Kasumi-1 (cell line): ENCODE measurements around the gene PPP4R4.
"Not testable (repeated sequence)": the region's sequence is repeated elsewhere in the genome, so short reads cannot be mapped to it uniquely, and the experiment has no call there.

Experiments used
- DNase-seq, 2 experiments: peaks; one replicate each; lab custom pipeline; 2025; lab: John Stamatoyannopoulos, UW

Gene PPP4R4

DNA sequence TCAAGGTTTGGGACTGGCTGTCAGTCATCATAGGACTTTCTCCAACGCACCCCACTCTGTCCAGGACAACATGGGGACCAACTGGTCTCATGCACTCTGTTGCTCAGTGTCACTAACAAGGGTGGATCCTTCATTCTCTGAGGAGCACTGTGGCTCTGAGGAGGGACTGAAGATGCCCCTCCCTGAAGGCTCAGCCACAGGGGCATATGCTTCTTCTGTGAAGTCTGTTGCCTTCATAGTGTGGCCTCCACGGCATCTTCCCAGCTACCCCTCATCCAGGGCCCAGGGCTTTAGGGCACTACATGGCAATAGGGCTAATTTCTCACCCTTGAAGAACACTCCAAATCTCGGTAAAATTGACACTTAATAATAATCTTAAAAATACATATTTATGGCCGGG lies 30.4 kb upstream of the PPP4R4 start:
- no peak for DNase-seq

DNA sequence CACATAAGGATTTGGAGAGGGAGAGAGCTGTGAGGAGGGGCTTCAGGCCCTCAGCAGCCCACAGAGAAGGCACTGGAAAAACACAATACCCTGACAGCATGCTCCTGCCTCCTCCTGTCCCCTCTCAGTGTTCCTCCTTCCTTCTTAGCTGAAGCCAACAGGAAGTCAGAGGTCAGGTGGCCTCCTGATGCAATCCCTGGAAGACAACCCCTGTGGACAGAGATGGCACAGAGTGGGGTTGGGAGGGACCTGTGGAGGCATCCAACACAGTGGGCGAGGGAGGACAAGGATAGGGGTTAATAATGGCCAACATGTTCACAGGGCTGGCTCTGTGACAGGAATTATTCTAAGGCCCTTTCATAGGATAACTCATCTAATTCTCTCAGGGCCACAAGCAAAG lies 29.4 kb upstream of the PPP4R4 start:
- peak; percentile 17 to 32 for DNase-seq

DNA sequence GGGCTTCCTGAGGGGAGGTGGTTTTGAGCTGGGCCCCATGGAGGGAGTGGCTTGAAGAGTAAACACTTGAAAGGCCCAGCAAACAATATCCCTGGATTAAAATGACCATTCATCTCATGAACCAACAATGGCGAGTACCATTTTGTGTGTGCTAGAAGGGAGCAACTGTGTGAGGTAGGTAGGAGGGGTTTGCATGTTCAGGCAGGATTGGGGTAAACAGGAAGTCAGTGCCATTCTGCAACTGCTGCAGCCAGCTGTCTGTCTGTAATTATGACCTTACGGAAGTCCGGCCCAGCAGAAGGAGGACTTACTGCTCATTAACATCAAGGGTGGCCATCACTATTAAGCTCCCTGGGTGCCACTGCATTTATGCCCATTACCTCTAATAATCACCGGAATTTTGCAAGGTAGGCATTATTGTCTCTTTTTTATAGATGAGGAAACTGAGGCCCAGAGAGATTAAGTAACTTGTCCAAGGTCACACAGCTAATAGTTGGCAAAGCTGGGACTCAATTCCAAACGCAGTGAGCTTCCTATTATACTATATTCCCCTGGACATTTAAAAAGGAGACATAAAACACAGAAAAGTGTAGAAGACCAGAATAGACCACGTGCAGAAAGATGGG lies 28.1 kb upstream of the PPP4R4 start:
- DNase-seq = no peak

DNA sequence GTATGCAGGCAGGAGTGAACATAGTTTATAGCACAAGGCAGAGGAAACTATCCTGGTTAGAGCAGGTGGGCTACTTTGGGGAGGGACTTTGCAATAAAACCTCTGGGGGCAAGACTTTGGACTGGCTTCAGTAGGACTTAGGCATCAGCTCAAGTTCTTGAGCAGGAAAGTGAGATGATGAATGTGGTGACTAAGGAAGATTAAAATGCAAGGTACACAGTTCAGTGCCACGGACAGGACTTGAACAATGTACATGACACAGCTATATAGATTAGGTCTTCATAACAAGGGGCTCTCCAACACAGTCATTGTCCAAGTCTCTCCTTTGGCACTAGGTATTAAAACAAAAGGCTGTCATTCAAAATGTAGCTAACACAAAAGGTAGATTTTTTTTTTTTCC lies 21.4 kb upstream of the PPP4R4 start:
- no peak for DNase-seq

DNA sequence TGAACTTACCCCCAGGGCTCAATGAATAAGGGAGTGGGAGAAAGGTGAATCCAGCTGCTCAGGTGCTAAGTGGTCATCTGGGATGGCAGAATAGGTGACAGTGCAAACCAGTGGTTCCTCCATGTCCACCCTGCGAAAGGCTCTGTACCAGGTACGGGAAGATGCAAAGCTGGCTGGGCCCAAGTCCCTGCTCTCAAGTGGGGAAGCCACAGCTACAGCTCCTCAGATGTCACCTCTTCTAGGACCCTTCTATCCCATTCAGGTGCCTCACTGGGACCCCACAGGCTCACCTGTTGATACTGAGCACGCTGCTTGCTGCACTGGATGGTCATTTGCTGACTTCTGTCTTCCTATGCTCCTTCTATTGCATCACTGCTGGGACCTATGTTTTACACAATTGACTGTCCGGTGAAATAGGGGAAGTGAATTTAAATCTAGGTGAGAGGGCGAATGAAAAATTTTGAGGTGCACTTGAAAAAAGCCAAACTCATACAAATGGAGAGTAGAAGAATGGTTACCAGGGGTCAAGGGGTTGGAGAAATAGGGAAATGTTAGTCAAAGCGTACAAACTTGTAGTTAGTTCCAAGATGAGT lies 20.3 kb upstream of the PPP4R4 start:
- no peak for DNase-seq

DNA sequence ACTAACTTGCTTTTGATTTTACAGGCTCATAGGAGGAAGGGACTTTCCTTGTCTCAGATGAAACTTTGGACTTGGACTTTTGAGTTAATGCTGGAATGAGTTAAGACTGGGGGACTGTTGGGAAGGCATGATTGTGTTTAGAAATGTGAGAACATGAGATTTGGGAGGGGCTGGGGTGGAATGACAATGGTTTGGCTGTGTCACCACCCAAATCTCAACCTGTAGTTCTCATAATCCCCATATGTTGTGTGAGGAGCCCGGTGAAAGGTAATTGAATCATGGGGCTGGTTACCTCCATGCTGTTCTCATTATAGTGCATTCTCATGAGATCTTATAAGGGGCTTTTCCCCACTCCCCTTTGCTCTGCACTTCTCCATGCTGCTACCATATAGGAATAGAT lies 18.0 kb upstream of the PPP4R4 start:
- not testable (repeated sequence) for DNase-seq

DNA sequence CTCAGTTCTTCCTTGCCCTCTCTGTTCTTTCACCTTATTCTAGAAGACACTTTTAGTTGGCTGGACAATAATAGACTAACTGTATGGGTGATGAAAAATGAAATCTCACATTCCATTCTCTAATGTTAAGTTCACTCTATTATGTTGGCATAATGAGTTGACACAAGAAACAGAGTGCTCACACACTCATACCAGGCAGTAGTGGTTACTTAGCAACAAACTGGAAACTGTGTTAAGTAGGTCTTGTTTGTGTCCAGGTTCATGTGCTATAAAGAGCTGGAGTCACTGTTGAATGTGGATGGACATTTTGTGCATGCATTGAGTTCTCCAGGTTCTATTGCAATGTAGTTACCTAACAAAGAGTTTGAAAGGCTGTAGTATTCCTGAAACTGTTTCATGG lies 16.9 kb upstream of the PPP4R4 start:
- DNase-seq = no peak

DNA sequence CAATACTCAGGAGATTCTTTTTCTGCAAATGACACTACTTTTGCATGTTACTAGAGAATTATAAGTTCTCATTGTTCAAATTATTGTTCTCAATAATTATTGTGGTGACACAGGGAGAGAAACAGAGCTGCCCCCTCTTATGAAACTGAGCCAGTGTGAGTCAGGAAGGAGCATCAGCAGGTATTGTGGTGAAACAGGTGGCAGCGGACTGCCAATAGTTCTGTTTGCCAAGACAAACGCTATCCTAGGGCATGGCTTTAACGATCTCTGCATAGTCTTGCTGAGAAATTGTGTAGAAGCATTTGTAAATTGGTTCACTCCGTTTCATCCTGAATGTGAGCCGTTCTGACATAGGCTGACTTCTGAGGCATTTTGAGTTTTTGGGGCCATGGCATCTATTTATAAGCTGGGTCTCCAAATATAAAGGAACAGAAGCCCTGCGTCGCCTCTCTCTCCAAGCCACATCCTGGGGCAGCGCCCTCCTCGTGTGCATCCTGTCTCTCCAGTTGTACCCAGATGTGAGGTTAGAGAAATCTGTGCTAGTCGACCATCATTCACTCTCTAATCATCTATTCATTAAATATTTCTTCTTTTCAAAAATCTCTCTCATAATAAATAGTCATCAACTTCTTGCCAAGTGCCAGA lies 15.8 kb upstream of the PPP4R4 start:
- DNase-seq = no peak

DNA sequence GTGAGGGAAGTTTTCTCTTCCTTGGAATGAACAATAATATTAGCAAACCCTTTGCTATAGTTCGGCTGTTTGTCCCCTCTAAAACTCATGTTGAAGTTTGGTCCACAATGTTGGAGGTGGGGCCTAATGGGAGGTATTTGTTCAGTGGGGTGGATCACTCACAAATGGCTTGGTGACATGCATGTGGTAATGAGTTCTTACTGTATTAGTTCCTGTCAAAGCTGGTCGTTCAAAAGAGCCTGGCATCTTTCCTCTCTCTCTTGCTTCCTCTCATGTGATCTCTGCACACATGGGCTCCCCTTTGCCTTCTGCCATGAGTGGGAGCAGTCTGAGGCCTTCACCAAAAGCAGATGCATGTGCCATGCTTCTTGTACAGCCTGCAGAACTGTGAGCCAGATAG lies 13.1 kb upstream of the PPP4R4 start:
- DNase-seq = peak; percentile 36 to 42

DNA sequence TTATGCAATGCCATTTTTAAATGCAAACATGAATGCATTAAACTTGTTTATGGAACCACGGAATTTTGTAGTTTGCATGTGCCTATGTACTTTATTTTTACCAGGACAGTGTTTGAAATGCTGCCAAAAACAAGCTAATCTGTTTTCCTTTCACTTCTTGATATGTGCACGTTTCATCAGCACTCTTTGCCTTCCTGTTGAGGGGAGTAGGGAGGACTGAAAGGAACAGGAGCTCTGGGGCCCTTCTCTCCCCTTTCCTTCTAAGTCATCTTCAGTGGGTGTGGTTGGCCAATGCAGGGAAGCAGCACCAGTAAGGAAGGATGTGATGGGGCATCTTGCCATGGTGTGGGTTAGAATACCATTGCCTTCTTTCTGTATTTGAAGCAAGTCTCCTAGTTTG lies 12.1 kb upstream of the PPP4R4 start:
- peak; percentile 69 to 76 for DNase-seq

DNA sequence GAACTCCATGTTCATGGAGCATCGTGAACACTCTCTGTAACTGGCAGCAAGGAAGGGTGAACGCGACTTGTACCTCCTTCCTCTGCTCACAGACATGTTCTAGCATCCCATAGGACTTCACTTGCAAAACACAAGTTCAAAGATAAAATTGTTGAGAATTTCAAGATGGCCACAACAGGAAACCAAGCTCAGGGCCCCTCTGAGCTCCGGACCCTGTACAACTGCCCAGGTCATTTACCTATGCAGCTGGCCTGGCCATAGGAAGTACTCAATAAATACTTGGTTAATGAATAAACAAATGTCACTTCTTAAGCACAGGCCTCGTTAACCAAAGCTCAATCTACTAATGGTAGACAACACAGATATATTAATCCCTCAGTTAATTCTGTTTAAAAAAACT lies 11.7 kb upstream of the PPP4R4 start:
- no peak for DNase-seq

DNA sequence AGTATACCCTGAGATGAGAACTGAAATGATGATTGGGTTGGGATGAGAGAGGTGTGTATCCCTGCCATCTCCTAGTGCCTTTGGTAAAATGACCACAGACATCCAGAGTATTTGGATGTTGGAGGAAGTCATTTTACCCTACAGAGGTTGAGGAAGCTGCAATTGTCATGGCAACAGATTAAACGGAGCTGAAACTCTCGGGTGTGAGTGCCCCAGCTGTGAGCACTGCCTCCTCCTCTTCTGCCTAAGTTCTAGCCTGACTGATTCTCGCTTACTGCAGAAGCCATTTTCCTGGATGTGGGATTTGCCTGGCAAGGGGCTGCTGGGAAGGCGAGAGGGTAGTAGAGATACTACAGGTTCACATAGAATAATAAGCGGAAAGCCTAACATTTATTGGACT lies 10.3 kb upstream of the PPP4R4 start:
- peak; percentile 50 to 68 for DNase-seq

DNA sequence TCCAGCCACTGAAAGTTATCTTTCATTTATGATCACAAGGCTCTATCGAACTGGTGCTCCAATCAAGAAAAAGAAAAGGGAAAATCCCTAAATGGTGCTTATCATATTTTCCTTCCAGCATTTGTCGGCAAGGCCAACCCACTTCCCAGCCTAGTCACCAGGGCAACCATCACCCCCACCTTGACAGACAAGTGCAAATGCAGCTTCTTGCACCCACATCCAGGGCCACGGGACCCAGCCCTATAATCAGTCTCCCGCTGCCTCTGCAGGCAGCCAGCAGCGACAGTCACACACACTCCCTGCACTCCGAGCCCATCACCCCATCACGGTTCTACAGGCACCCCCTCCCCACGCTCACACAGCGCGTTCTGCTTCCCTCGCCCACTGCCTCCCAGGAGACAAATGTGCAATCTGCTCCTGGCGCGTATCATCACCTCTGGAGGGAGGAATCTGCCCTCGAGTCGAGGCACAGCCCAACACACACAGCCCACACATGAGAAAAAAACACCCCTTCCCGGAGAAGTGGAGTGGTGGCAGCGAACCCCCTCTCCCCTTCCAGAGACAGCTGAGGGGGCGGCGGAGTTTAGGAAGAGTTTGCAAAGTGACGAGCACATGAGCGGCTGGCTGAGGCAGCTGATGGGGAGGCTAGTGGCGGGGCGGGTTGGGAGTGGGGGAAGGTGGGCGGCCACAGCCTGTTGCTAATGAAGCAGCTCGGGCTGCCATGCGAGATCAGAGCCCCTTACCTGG lies 9.3 kb upstream of the PPP4R4 start:
- no peak for DNase-seq

DNA sequence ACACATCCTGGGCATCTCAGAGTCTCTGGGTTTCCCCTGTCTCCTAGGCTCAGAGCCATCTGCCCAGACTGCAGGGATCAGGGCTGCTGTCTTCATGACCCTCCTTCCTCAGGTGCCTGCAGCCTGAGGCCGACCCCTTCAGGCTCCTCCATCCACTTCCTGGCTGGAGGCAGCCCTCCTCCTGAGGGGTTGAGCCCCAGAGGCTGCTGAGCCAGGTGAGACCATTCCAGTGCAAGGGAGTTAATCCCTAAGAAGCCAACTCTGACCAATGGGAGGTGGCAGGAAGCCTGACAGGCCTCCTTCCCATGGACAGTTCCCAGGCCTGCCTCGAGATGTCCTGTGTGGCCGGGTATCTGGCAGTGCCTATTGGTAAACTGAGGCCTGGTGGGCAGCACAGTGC lies 8.4 kb upstream of the PPP4R4 start:
- DNase-seq = no peak

DNA sequence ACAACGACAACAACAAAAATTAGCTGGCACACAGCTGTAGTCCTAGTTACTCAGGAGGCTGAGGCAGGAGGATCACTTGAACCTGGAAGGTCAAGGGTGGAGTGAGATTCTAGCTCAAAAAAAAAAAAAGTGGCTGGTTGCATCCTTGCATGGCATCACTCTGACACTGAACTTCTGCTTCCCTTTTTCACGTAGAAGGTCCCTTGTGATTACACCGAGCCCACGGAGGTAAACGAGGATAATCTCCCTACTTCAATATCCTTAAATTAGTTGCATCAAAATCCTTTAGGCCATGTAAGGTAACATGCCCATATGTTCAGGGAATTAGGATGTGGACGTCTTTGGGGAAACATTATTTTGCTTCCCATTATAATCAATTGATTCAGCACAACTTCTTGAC lies 4.0 kb upstream of the PPP4R4 start:
- DNase-seq = peak; percentile 6 to 24

DNA sequence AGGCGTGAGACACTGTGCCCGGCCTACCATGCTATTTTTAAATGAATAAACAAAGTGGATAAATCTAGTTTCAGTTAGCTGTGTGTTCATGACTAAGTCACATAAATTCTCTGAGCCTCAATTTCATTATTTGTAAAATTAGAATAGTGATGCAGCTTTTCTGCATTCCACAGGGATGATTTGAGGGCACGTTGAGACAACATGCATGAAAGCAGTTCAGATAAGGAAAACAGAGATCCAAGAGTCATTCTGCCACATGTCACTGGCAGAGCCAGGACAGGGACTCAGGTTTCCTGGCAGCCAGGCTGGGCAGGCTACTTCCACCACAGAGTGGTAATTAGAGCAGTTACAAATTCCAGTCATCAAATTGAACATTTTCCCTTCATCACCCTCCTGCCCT lies 2.9 kb upstream of the PPP4R4 start:
- no peak for DNase-seq

DNA sequence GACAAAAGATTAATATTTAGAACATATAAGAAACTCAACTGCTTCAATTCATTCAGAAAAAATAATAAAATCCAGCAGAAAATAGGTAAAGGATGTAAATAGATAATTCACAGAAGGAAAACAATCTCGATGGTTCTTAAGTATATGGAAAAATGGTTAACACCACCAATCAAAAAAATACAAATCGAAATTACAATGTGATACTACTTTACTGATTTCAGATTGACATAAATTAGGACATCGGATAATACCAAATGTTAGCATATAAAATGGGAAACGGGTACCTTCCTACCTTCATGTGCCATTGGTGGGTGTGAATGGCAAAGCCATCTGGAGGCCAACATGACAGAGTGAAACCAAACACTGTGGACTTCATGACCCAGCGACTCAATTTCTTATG lies 1.6 kb upstream of the PPP4R4 start:
- DNase-seq = no peak

DNA sequence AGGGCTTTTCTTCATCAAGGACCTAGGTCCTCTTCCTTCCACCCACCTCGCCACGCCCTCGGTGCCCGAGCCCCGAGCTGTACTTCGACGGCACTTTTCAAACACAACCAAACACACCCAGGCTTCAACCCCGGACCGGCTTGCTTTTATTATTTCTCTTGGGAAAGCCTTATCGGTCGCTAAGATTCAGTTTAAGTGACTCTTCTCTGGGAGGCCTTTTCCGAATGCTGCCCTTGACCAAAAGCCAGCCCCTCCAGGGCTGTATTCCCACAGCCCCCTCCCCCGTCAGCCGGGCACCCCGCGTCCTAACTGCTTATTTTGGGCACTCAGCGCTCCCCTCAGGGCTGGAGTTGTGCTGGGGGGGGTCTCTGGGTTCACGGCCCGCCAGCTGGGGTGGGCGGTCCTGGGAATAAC lies 644 bp upstream of the PPP4R4 start:
- DNase-seq = no peak

DNA sequence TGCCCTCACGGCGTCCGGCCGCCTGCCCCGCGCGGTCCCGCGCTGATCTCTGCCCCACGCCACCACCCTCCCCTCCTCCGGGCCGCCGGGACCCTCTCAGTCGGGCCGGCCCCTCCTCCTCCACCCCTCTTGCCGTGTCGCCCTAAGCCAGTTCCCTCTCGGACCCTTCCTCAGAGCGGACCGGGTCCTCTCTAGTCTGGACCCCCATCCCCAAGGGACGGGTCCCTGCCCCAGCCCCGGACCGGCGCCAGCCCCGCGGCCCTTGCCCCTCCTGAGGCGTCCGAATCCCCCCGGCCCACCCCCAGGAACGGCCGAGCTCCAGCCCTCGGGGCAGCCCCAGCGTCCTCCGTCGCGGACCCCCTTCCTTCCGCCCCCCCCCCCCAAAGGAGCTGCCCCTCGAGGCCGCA lies 485 bp downstream of the PPP4R4 start:
- no peak for DNase-seq

DNA sequence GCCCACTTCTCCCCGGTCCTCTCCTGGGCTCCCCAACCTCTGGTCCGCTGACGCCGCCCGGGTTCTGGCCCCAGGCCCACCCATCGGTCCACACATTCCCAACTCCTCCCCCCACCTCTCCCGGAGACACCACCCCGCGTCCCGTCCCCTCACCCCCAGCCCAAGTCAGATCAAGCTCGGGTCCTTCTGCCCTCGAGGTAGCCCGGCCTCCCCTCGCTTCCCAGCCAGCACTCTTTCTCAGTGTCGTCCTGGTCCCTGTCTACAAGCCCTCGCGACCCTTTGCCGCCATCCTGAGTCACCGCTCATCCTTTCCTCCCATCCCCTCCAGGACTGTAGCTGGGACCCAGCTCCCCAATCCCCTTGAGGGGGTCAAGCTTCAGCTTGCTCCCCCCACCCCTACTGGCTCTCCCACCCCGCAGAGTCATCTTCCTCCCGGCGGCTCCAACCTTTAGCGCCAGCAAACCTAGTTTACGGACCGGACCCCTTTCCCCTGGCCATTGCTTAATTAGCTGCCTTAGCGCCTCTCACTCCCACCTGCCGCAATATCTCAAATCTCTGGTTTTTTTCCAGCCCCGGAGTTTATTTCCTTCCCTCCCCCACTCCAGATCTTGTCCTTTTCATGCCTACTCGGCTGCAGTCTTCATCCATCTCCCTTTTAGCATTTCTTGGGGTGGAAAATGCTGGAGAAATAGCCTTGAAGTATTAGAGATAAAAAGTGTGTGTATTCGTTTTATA lies 1.1 kb downstream of the PPP4R4 start:
- no peak for DNase-seq

DNA sequence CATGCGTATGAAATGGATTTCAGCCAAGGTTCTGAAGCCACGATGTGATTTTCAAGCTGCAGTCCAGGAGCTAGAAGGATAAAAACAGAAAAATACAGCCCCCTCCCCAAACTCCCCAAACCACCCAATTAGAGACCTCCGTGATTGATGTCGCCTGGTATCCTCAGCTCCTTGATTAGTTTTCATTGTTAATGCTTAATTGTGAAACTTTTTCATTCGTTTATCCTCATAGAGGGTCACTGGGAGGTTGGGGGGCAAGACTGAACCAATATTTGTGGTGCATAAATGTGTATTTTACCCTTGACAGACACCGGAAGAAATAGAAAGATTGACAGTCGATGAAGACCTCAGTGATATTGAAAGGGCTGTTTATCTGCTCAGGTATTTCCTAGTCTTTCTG lies 1.6 kb downstream of the PPP4R4 start:
- no peak for DNase-seq

DNA sequence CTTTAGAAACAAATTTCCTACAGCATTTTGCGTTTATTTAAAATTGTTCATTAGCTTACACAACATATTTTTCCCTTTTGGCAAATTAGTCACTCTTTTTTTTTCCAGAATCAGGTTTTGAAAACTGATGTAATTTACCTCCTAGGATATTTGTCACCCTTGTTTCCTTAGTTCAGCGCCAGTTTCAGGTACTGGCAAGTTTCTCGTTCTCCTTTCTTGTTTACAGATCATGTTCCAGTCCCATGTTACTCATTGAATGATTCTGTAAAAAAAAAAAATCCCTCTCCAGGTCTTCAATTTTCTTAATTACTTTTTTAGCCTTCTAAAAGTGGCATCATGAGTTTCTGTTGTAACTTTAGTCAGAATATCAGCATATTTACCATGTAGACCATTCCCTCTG lies 2.7 kb downstream of the PPP4R4 start:
- no peak for DNase-seq
